Colon (tissue), 2 donors: Measurements from ENCODE around the gene NTRK2.
"Not testable (repeated sequence)": the region's sequence is repeated elsewhere in the genome, so short reads cannot be mapped to it uniquely, and the experiment has no call there.

Source experiments
- FAIRE-seq: peaks from 2 replicates; lab custom pipeline; 2012; peaks lifted over from hg19 to GRCh38; lab: Jason Lieb, UNC
- donor health status: control.
- donor health status: control.

Gene NTRK2

GRCh38 chr9:84893419-84894128 lies 224.0 kb downstream of the NTRK2 start:
- no peak for FAIRE-seq

GRCh38 chr9:84894859-84895258 lies 225.3 kb downstream of the NTRK2 start:
- no peak for FAIRE-seq

GRCh38 chr9:84897362-84898094 lies 228.0 kb downstream of the NTRK2 start:
- FAIRE-seq = no peak

- FAIRE-seq = no peak
These were observed 228.7 kb downstream of the NTRK2 start for GRCh38 chr9:84898188-84898587.

- FAIRE-seq = not testable (repeated sequence)
These were observed 229.1 kb downstream of the NTRK2 start for GRCh38 chr9:84898618-84899017.

GRCh38 chr9:84899326-84899725 lies 229.8 kb downstream of the NTRK2 start:
- FAIRE-seq = no peak

- FAIRE-seq = no peak
These were observed 230.9 kb downstream of the NTRK2 start for GRCh38 chr9:84900421-84900820.

- FAIRE-seq = no peak
These were observed 234.4 kb downstream of the NTRK2 start for GRCh38 chr9:84903963-84904362.

GRCh38 chr9:84916769-84917168 lies 247.2 kb downstream of the NTRK2 start:
- no peak for FAIRE-seq

- no peak for FAIRE-seq
These were observed 248.0 kb downstream of the NTRK2 start for GRCh38 chr9:84917366-84918070.

- FAIRE-seq = no peak
These were observed 249.9 kb downstream of the NTRK2 start for GRCh38 chr9:84919440-84919839.

GRCh38 chr9:84921175-84921574 lies 251.6 kb downstream of the NTRK2 start:
- FAIRE-seq = no peak

GRCh38 chr9:84922051-84922450 lies 252.5 kb downstream of the NTRK2 start:
- FAIRE-seq = no peak

GRCh38 chr9:84924266-84924665 lies 254.7 kb downstream of the NTRK2 start:
- no peak for FAIRE-seq

GRCh38 chr9:84925225-84925872 lies 255.8 kb downstream of the NTRK2 start:
- no peak for FAIRE-seq

GRCh38 chr9:84926793-84927192 lies 257.3 kb downstream of the NTRK2 start:
- FAIRE-seq = no peak

- no peak for FAIRE-seq
These were observed 258.9 kb downstream of the NTRK2 start for GRCh38 chr9:84928419-84928818.

GRCh38 chr9:84929068-84929467 lies 259.5 kb downstream of the NTRK2 start:
- FAIRE-seq = no peak

- FAIRE-seq = no peak
These were observed 263.5 kb downstream of the NTRK2 start for GRCh38 chr9:84932915-84933527.

GRCh38 chr9:84935528-84936117 lies 266.1 kb downstream of the NTRK2 start:
- FAIRE-seq = no peak

GRCh38 chr9:84937180-84937579 lies 267.7 kb downstream of the NTRK2 start:
- FAIRE-seq = no peak

- FAIRE-seq = no peak
These were observed 268.1 kb downstream of the NTRK2 start for GRCh38 chr9:84937581-84937980.
